Parietal lobe (tissue), 2 donors: ENCODE data around the gene TFPI. TPM values are rescaled to one million over a fixed set of nuclear protein-coding genes. Genes with fewer than 3 reads are reported as not detected.

Source experiments
- small RNA-seq: library from RNA; depleted of rRNA; stranded (forward); fragments of <200 nt; gene quantifications from one replicate; pipeline ENCODE3, GENCODE V24; 2014; ENCODE audit warnings: low replicate concordance
- total RNA-seq: library from RNA; depleted of rRNA; stranded (reverse); fragments of >200 nt; gene quantifications from one replicate; pipeline ENCODE4 v1.2.3, GENCODE V29; 2014

The TFPI gene
- total RNA-seq: 22.2 TPM

DNA sequence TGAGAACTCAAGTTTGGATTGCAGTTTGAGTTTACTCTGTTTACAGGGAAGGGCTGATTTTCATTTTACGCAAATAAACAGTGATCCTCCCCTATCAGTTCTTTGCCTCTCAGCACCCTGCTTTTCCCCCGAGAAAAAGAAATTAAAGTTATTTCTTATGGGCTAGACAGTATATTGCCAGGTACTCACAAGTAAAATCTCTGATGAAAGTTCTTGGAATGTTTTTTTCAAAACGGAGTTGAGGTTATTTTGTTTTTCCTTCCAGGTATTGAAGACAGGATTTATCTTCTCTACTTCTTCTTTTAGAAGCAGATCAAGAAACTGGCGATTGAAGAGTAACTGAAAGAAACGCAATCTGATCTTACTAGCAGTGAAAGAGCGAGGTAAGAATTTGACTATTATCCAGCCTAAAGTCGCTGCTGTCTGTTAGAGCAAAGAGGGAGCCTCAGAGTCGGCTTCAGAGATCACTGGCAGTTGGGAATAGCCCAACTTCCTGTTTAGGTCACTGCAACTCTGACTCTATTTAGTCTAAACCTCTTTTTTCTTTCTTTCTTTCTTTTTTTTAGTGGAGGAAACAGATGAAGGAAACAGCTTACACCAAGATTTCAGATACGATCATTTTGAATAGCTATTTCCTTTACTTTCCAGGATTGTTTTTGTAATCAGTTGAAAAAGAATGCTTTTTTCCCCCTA, at the start of gene TFPI:
TFPI (minus strand) TSS at position 425 of the 693 bp plus-strand sequence. CDS start 50,667 bp downstream, outside the sequence.

Small RNA genes lying within 50 kb of the gene (small RNA-seq; reads per million reads assigned to genes)
- not detected for gene GAPDHP59

Other genes with a start within 250 kb of the TFPI start
- 6.3 TPM for gene CALCRL, start 106.2 kb downstream of the TFPI start, total RNA-seq